Brain microvascular endothelial cell (primary cell): ENCODE data around the gene DTHD1.

Source experiments
- DNase-seq: peaks from one replicate; pipeline ENCODE4 v3.0.0-alpha.2; 2020
- H3K27ac ChIP-seq: fragments of 250-450 bp; sonication (Bioruptor Pico); 2 replicates; pipeline ENCODE4 v1.5.1; 2020; ENCODE audit warnings: mild to moderate bottlenecking, moderate library complexity
- H3K27me3 ChIP-seq: fragments of 250-450 bp; sonication (Bioruptor Pico); replicated peaks from 2 replicates; pipeline ENCODE4 v1.5.1; 2020; ENCODE audit warnings: mild to moderate bottlenecking
- H3K36me3 ChIP-seq: fragments of 250-450 bp; sonication (Bioruptor Pico); replicated peaks from 2 replicates; pipeline ENCODE4 v1.5.1; 2020; ENCODE audit warnings: mild to moderate bottlenecking
- H3K4me3 ChIP-seq: 2 replicates; pipeline ENCODE4 v1.5.1; 2011; ENCODE audit warnings: low read depth, mild to moderate bottlenecking, control low read depth, low read length, moderate library complexity
- CTCF ChIP-seq: IDR thresholded peaks from 2 replicates; pipeline ENCODE4 v1.5.1; 2011; ENCODE audit warnings: low read depth, mild to moderate bottlenecking, moderate library complexity, low read length, control low read depth, inconsistent platforms; ENCODE audit errors: missing control alignments
- in situ Hi-C: cut with HindIII; loops from 2 replicates; pipeline ENCODE4 v1.10.0; 2017; ENCODE audit warnings: low sequenced_read_pairs, low pct_ligation_motif_present

The DTHD1 gene

DNA sequence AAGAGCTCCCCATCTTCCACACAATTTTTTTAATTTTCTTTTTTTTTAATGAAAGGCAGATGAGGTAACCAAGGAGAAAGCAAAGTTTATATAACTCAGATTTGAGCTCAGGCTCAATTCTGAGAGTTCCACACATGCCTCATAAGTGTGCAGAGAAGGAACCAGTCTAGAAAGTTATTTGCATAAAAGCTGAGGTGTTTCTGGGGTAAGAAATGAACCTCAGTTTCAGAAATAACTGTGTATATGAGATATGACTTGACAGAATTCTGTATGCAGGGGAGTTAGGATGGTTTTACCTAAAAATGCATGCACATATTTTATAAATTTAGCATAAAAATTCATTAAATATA lies 51.3 kb downstream of the DTHD1 start:
- no peak for DNase-seq
- TF ChIP-seq CTCF, result no peak
- Histone ChIP-seq H3K27ac (no peak overlapping the region), H3K36me3 (no peaks in the 10 kb centered on the region), H3K27me3 (no peaks in the 10 kb centered on the region), H3K4me3 (no peak overlapping the region)
- in situ Hi-C loops, result no loop called here

- H3K4me3 ChIP-seq, result no peak overlapping the region
- H3K36me3 ChIP-seq, result no peaks in the 10 kb centered on the region
- no peak overlapping the region for H3K27ac ChIP-seq
- in situ Hi-C loops, result no loop called here
- no peaks in the 10 kb centered on the region for H3K27me3 ChIP-seq
- no peak for DNase-seq
- TF ChIP-seq CTCF, result no peak
These were observed 52.0 kb downstream of the DTHD1 start for GRCh38 chr4:36333303-36333877.

- H3K27me3 ChIP-seq, result no peaks in the 10 kb centered on the region
- in situ Hi-C loops, result no loop called here
- H3K4me3 ChIP-seq, result no peak overlapping the region
- DNase-seq, result no peak
- no peak overlapping the region for H3K27ac ChIP-seq
- H3K36me3 ChIP-seq, result no peaks in the 10 kb centered on the region
- TF ChIP-seq CTCF, result no peak
These were observed 56.3 kb downstream of the DTHD1 start for GRCh38 chr4:36337665-36338185.

GRCh38 chr4:36338973-36339372 lies 57.6 kb downstream of the DTHD1 start:
- in situ Hi-C loops, result no loop called here
- H3K27me3 ChIP-seq, result no peaks in the 10 kb centered on the region
- H3K4me3 ChIP-seq, result no peak overlapping the region
- H3K36me3 ChIP-seq, result no peaks in the 10 kb centered on the region
- no peak for TF ChIP-seq CTCF
- H3K27ac ChIP-seq, result no peak overlapping the region
- DNase-seq, result no peak

GRCh38 chr4:36341936-36342335 lies 60.5 kb downstream of the DTHD1 start:
- no peak overlapping the region for H3K27ac ChIP-seq
- no peak for TF ChIP-seq CTCF
- H3K27me3 ChIP-seq, result no peaks in the 10 kb centered on the region
- H3K36me3 ChIP-seq, result no peaks in the 10 kb centered on the region
- no peak for DNase-seq
- no peak overlapping the region for H3K4me3 ChIP-seq
- in situ Hi-C loops, result no loop called here
